ENCODE measurements around the gene TMEM11.

TMEM11 gene

GRCh38 chr17:21168555-21168865 is 45.5 kb downstream of the TMEM11 start:
- Mint-ChIP-seq H3K27ac (no peak overlapping the region), H3K4me3 (no peak overlapping the region), H3K36me3 (peaks cover 6% of the 10 kb centered on the region), H3K4me1 (peaks cover 25% of the 10 kb centered on the region), H3K9me3 (no peaks in the 10 kb centered on the region)
- no peak for DNase-seq (ENCODE audit: low spot score in 2 of 2)
- no peak for ATAC-seq

GRCh38 chr17:21167303-21167702 is 46.7 kb downstream of the TMEM11 start:
- no peak overlapping the region for H3K27ac Mint-ChIP-seq
- H3K4me1 Mint-ChIP-seq: peaks cover 29% of the 10 kb centered on the region
- no peak for ATAC-seq
- no peaks in the 10 kb centered on the region for H3K9me3 Mint-ChIP-seq
- no peak for DNase-seq (ENCODE audit: low spot score in 2 of 2)
- H3K4me3 Mint-ChIP-seq: no peak overlapping the region
- H3K36me3 Mint-ChIP-seq: no peaks in the 10 kb centered on the region

GRCh38 chr17:21166595-21167210 is 47.3 kb downstream of the TMEM11 start:
- no peaks in the 10 kb centered on the region for H3K36me3 Mint-ChIP-seq
- no peak for DNase-seq (ENCODE audit: low spot score in 2 of 2)

GRCh38 chr17:21165922-21166594 is 47.9 kb downstream of the TMEM11 start:
- Mint-ChIP-seq H3K9me3 (no peaks in the 10 kb centered on the region), H3K27ac (no peak overlapping the region), H3K36me3 (no peaks in the 10 kb centered on the region), H3K4me3 (no peak overlapping the region), H3K4me1 (peaks cover 19% of the 10 kb centered on the region)
- no peak for DNase-seq (ENCODE audit: low spot score in 2 of 2)
- no peak for ATAC-seq

More at GRCh38 chr17:21166595-21167210, 47.3 kb downstream of the TMEM11 start:
- ATAC-seq: no peak
- Mint-ChIP-seq H3K4me3 (no peak overlapping the region), H3K4me1 (peaks cover 25% of the 10 kb centered on the region), H3K27ac (no peak overlapping the region), H3K9me3 (no peaks in the 10 kb centered on the region)

- H3K27ac Mint-ChIP-seq: no peak overlapping the region
- peaks cover 16% of the 10 kb centered on the region for H3K4me1 Mint-ChIP-seq
- ATAC-seq (no peak), DNase-seq (ENCODE audit: low spot score in 2 of 2) (no peak)
- H3K4me3 Mint-ChIP-seq: no peak overlapping the region
- H3K9me3 Mint-ChIP-seq: no peaks in the 10 kb centered on the region
- H3K36me3 Mint-ChIP-seq: no peaks in the 10 kb centered on the region
These were observed 49.3 kb downstream of the TMEM11 start for GRCh38 chr17:21164620-21165019.

GRCh38 chr17:21164216-21164615 is 49.7 kb downstream of the TMEM11 start:
- DNase-seq (ENCODE audit: low spot score in 2 of 2): no peak
- H3K4me1 Mint-ChIP-seq: peaks cover 16% of the 10 kb centered on the region
- no peak overlapping the region for H3K4me3 Mint-ChIP-seq
- ATAC-seq: no peak
- no peak overlapping the region for H3K27ac Mint-ChIP-seq
- no peaks in the 10 kb centered on the region for H3K9me3 Mint-ChIP-seq
- no peaks in the 10 kb centered on the region for H3K36me3 Mint-ChIP-seq

- DNase-seq (ENCODE audit: low spot score in 2 of 2): no peak
- H3K4me1 Mint-ChIP-seq: peaks cover 16% of the 10 kb centered on the region
- no peak overlapping the region for H3K27ac Mint-ChIP-seq
- ATAC-seq: no peak
- H3K36me3 Mint-ChIP-seq: no peaks in the 10 kb centered on the region
- no peak overlapping the region for H3K4me3 Mint-ChIP-seq
- no peaks in the 10 kb centered on the region for H3K9me3 Mint-ChIP-seq
These were observed 50.9 kb downstream of the TMEM11 start for GRCh38 chr17:21163101-21163500.

- ATAC-seq (no peak), DNase-seq (ENCODE audit: low spot score in 2 of 2) (no peak)
- H3K9me3 Mint-ChIP-seq: no peaks in the 10 kb centered on the region
- H3K4me3 Mint-ChIP-seq: no peak overlapping the region
- H3K27ac Mint-ChIP-seq: no peak overlapping the region
- H3K4me1 Mint-ChIP-seq: peaks cover 19% of the 10 kb centered on the region
- no peaks in the 10 kb centered on the region for H3K36me3 Mint-ChIP-seq
These were observed 51.6 kb downstream of the TMEM11 start for GRCh38 chr17:21162394-21162775.

GRCh38 chr17:21161498-21162393 is 52.2 kb downstream of the TMEM11 start:
- Mint-ChIP-seq H3K4me1 (peaks cover 16% of the 10 kb centered on the region), H3K27ac (no peak overlapping the region), H3K4me3 (no peak overlapping the region), H3K36me3 (no peaks in the 10 kb centered on the region), H3K9me3 (no peaks in the 10 kb centered on the region)
- ATAC-seq (no peak), DNase-seq (ENCODE audit: low spot score in 2 of 2) (no peak)

GRCh38 chr17:21160401-21160800 is 53.6 kb downstream of the TMEM11 start:
- Mint-ChIP-seq H3K36me3 (peaks cover 6% of the 10 kb centered on the region), H3K9me3 (peaks cover 3% of the 10 kb centered on the region)
- no peak for DNase-seq (ENCODE audit: low spot score in 2 of 2)

GRCh38 chr17:21157586-21158370 is 56.2 kb downstream of the TMEM11 start:
- ATAC-seq (peak; percentile 84), DNase-seq (ENCODE audit: low spot score in 2 of 2) (no peak)
- Mint-ChIP-seq H3K4me1 (peaks cover 13% of the 10 kb centered on the region), H3K36me3 (peaks cover 6% of the 10 kb centered on the region), H3K9me3 (peaks cover 21% of the 10 kb centered on the region), H3K4me3 (no peak overlapping the region), H3K27ac (no peak overlapping the region)

More at GRCh38 chr17:21160401-21160800, 53.6 kb downstream of the TMEM11 start:
- Mint-ChIP-seq H3K4me1 (peaks cover 13% of the 10 kb centered on the region), H3K27ac (no peak overlapping the region), H3K4me3 (no peak overlapping the region)
- ATAC-seq: no peak

- DNase-seq (ENCODE audit: low spot score in 2 of 2): no peak
- Mint-ChIP-seq H3K36me3 (peaks cover 6% of the 10 kb centered on the region), H3K9me3 (peaks cover 21% of the 10 kb centered on the region), H3K4me1 (peaks cover 7% of the 10 kb centered on the region), H3K4me3 (no peak overlapping the region), H3K27ac (no peak overlapping the region)
- ATAC-seq: no peak
These were observed 61.2 kb downstream of the TMEM11 start for GRCh38 chr17:21152731-21153130.

GRCh38 chr17:21149621-21150020 is 64.3 kb downstream of the TMEM11 start:
- Mint-ChIP-seq H3K27ac (no peak overlapping the region), H3K4me1 (no peaks in the 10 kb centered on the region), H3K36me3 (no peaks in the 10 kb centered on the region), H3K9me3 (peaks cover 11% of the 10 kb centered on the region), H3K4me3 (no peak overlapping the region)
- no peak for ATAC-seq
- no peak for DNase-seq (ENCODE audit: low spot score in 2 of 2)
